HG03354 (cell line): Measurements from ENCODE around the gene SKOR1.

ENCODE experiments used
- ATAC-seq: cut with Tn5 transposase; IDR thresholded peaks from one replicate; pipeline ENCODE4 v1.9.1; 2021; ENCODE audit warnings: mild to moderate bottlenecking; ENCODE audit not compliant: unreplicated experiment, poor library complexity, severe bottlenecking

Gene SKOR1

GRCh38 chr15:67879440-67880129, 54.3 kb downstream of the SKOR1 start:
- ATAC-seq, result no peak

DNA sequence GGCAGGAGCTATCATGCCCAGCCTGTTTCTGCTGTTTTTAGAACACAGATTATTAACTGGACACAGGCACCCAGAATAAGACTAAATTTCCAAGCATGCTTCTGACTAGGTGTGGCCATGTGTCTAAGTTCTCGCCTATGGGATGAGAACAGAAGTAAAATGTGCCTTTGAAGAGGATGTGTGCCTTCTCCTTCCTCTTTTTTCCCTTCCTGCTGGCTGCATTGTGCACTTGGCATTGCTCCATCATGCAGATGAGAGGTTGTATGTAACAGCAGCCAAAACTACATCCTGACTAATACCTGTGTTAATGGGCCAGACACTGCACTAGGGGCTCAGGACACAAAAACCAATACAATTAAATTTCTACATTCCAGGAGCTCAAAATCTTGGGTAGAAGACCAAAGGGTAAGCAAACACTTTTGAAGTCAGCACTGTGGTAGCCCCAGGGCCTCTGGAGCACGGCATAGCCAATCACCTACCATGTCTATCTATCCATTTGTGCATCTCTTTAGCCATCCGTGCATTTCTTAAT, 55.4 kb downstream of the SKOR1 start:
- no peak for ATAC-seq

DNA sequence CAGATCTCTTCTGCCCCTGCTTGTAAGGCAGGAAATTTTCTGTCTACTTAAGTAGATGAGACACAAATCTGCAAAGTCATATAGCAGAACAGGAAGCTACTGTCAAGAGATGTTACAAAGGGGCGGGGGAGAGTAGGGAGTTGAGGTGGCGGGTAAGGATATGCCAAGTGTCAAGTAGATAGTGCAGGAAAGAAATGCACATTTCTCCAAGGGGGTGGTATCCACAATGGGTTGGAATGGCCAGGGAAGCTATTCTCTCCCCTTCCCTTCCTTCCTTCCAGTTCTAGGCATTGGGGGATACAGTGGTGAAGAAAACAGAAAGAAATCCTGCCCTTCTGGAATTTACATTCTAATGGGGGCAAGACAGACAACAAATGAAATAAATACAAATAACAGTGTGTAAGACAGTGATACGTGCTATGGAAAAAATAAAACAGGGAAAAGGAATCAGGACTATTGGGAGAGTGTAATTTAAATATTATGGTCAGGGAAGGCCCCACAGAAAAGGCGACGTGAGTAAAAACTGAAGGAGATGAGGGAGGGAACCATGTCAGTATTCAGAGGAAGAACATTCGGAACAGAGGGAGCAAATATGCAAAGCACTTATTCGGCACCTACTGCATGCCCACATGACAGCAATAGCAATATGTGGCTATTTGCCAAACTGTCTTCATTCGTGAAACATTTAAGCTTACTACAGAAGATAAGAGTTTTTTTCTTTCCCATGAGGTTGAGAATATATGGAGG, 57.4 kb downstream of the SKOR1 start:
- no peak for ATAC-seq

GRCh38 chr15:67883234-67883773, 58.0 kb downstream of the SKOR1 start:
- no peak for ATAC-seq

GRCh38 chr15:67884009-67884408, 58.7 kb downstream of the SKOR1 start:
- no peak for ATAC-seq
